Measurements from ENCODE around the gene ALPP.
"Not testable (repeated sequence)": the region's sequence is repeated elsewhere in the genome, so short reads cannot be mapped to it uniquely, and the experiment has no call there.

Gene ALPP

GRCh38 chr2:232364806-232365594 lies 13.6 kb upstream of the ALPP start:
- not testable (repeated sequence) for DNase-seq

- no peak for DNase-seq
Measured at GRCh38 chr2:232365621-232366321, 12.8 kb upstream of the ALPP start.

GRCh38 chr2:232366461-232366860 lies 12.1 kb upstream of the ALPP start:
- peak; percentile 44 for DNase-seq

GRCh38 chr2:232367016-232367415 lies 11.5 kb upstream of the ALPP start:
- peak; percentile 35 for DNase-seq

GRCh38 chr2:232367591-232368233 lies 10.8 kb upstream of the ALPP start:
- no peak for DNase-seq

- no peak for DNase-seq
Measured at GRCh38 chr2:232368311-232368731, 10.2 kb upstream of the ALPP start.

- no peak for DNase-seq
Measured at GRCh38 chr2:232369126-232369951, 9.2 kb upstream of the ALPP start.

GRCh38 chr2:232370007-232370406 lies 8.5 kb upstream of the ALPP start:
- not testable (repeated sequence) for DNase-seq

- DNase-seq = no peak
Measured at GRCh38 chr2:232372231-232373208, 6.0 kb upstream of the ALPP start.

- no peak for DNase-seq
Measured at GRCh38 chr2:232374356-232374755, 4.2 kb upstream of the ALPP start.

- no peak for DNase-seq
Measured at GRCh38 chr2:232375164-232375563, 3.4 kb upstream of the ALPP start.

- no peak for DNase-seq
Measured at GRCh38 chr2:232376260-232376659, 2.3 kb upstream of the ALPP start.

GRCh38 chr2:232376713-232377112 lies 1.8 kb upstream of the ALPP start:
- no peak for DNase-seq

- no peak for DNase-seq
Measured at GRCh38 chr2:232377319-232377718, 1.2 kb upstream of the ALPP start.

- DNase-seq = no peak
Measured at GRCh38 chr2:232377841-232378734, 463 bp upstream of the ALPP start.

- DNase-seq = not testable (repeated sequence)
Measured at GRCh38 chr2:232379610-232380590, 1.3 kb downstream of the ALPP start.

- DNase-seq = not testable (repeated sequence)
Measured at GRCh38 chr2:232381204-232382031, 2.9 kb downstream of the ALPP start.

Data from activated CD8-positive, alpha-beta memory T cell treated with anti-CD3 and anti-CD28 coated beads for 24 hours (primary cell).